Measurements from ENCODE around the gene SSX1. TPM values are rescaled to one million over a fixed set of nuclear protein-coding genes. Genes with fewer than 3 reads are reported as not detected.
"Not testable (repeated sequence)": the region's sequence is repeated elsewhere in the genome, so short reads cannot be mapped to it uniquely, and the experiment has no call there.

The SSX1 gene
- total RNA-seq, result not detected

- H3K4me3 ChIP-seq; H3K9me3 ChIP-seq; H3K27ac ChIP-seq; DNase-seq (ENCODE audit: low spot score); H3K27me3 ChIP-seq (replicated peaks; ENCODE audit: insufficient read depth); ATAC-seq (ENCODE audit: insufficient number of reproducible peaks, low FRiP score, low read depth); H3K36me3 ChIP-seq; H3K4me1 ChIP-seq (ENCODE audit: control insufficient read depth in 1 of 2, low read depth in 2 of 2): not testable (repeated sequence)
These were observed at the start of gene SSX1 for GRCh38 chrX:48255062-48255796. TSS of gene SSX1 (plus strand) at chrX:48255392. CDS start at chrX:48257242, 1,850 bp downstream.

- ATAC-seq (ENCODE audit: insufficient number of reproducible peaks, low FRiP score, low read depth); DNase-seq (ENCODE audit: low spot score); H3K4me1 ChIP-seq (ENCODE audit: control insufficient read depth in 1 of 2, low read depth in 2 of 2); H3K36me3 ChIP-seq; H3K27ac ChIP-seq; H3K9me3 ChIP-seq; H3K4me3 ChIP-seq; H3K27me3 ChIP-seq (replicated peaks; ENCODE audit: insufficient read depth): not testable (repeated sequence)
These were observed 40.9 kb upstream of the SSX1 start for GRCh38 chrX:48214341-48214740.

GRCh38 chrX:48224196-48224595 is 31.0 kb upstream of the SSX1 start:
- not testable (repeated sequence) for DNase-seq (ENCODE audit: low spot score); H3K27ac ChIP-seq; H3K4me1 ChIP-seq (ENCODE audit: control insufficient read depth in 1 of 2, low read depth in 2 of 2); H3K9me3 ChIP-seq; H3K4me3 ChIP-seq; H3K36me3 ChIP-seq; H3K27me3 ChIP-seq (replicated peaks; ENCODE audit: insufficient read depth); ATAC-seq (ENCODE audit: insufficient number of reproducible peaks, low FRiP score, low read depth)

GRCh38 chrX:48252945-48253344 is 2.2 kb upstream of the SSX1 start:
- not testable (repeated sequence) for DNase-seq (ENCODE audit: low spot score); H3K36me3 ChIP-seq; H3K4me1 ChIP-seq (ENCODE audit: control insufficient read depth in 1 of 2, low read depth in 2 of 2); H3K4me3 ChIP-seq; H3K27me3 ChIP-seq (replicated peaks; ENCODE audit: insufficient read depth); H3K27ac ChIP-seq; ATAC-seq (ENCODE audit: insufficient number of reproducible peaks, low FRiP score, low read depth); H3K9me3 ChIP-seq

- not testable (repeated sequence) for H3K9me3 ChIP-seq; ATAC-seq (ENCODE audit: insufficient number of reproducible peaks, low FRiP score, low read depth); DNase-seq (ENCODE audit: low spot score)
These were observed 19.2 kb downstream of the SSX1 start for GRCh38 chrX:48274365-48274764.

GRCh38 chrX:48278958-48279357 is 23.8 kb downstream of the SSX1 start:
- DNase-seq (ENCODE audit: low spot score), result no peak
- TF ChIP-seq CTCF (IDR thresholded peaks at IDR 0.05), result no peak
- ATAC-seq (ENCODE audit: insufficient number of reproducible peaks, low FRiP score, low read depth), result no peak
- no peak overlapping the region for H3K27ac ChIP-seq
- H3K9me3 ChIP-seq, result no peaks in the 10 kb centered on the region
- H3K36me3 ChIP-seq, result no peaks in the 10 kb centered on the region
- H3K27me3 ChIP-seq (replicated peaks; ENCODE audit: insufficient read depth), result no peaks in the 10 kb centered on the region
- H3K4me1 ChIP-seq (ENCODE audit: control insufficient read depth in 1 of 2, low read depth in 2 of 2), result no peaks in the 10 kb centered on the region
- no peak overlapping the region for H3K4me3 ChIP-seq

More at GRCh38 chrX:48274365-48274764, 19.2 kb downstream of the SSX1 start:
- not testable (repeated sequence) for H3K27ac ChIP-seq; H3K4me3 ChIP-seq; H3K36me3 ChIP-seq; H3K27me3 ChIP-seq (replicated peaks; ENCODE audit: insufficient read depth); H3K4me1 ChIP-seq (ENCODE audit: control insufficient read depth in 1 of 2, low read depth in 2 of 2)

GRCh38 chrX:48280729-48281128 is 25.5 kb downstream of the SSX1 start:
- ATAC-seq (ENCODE audit: insufficient number of reproducible peaks, low FRiP score, low read depth); DNase-seq (ENCODE audit: low spot score); H3K27ac ChIP-seq: not testable (repeated sequence)

GRCh38 chrX:48306175-48306574 is 51.0 kb downstream of the SSX1 start:
- Histone ChIP-seq H3K36me3 (no peaks in the 10 kb centered on the region), H3K9me3 (no peaks in the 10 kb centered on the region), H3K27ac (no peak overlapping the region), H3K4me1 (ENCODE audit: control insufficient read depth in 1 of 2, low read depth in 2 of 2) (no peaks in the 10 kb centered on the region), H3K27me3 (replicated peaks; ENCODE audit: insufficient read depth) (no peaks in the 10 kb centered on the region), H3K4me3 (no peak overlapping the region)
- ATAC-seq (ENCODE audit: insufficient number of reproducible peaks, low FRiP score, low read depth), result no peak
- DNase-seq (ENCODE audit: low spot score), result no peak
- no peak for TF ChIP-seq CTCF (IDR thresholded peaks at IDR 0.05)

More at GRCh38 chrX:48280729-48281128, 25.5 kb downstream of the SSX1 start:
- not testable (repeated sequence) for H3K27me3 ChIP-seq (replicated peaks; ENCODE audit: insufficient read depth); H3K9me3 ChIP-seq; H3K4me1 ChIP-seq (ENCODE audit: control insufficient read depth in 1 of 2, low read depth in 2 of 2); H3K36me3 ChIP-seq; H3K4me3 ChIP-seq

GRCh38 chrX:48313996-48314395 is 58.8 kb downstream of the SSX1 start:
- H3K4me1 ChIP-seq (ENCODE audit: control insufficient read depth in 1 of 2, low read depth in 2 of 2); H3K27me3 ChIP-seq (replicated peaks; ENCODE audit: insufficient read depth); H3K4me3 ChIP-seq; H3K9me3 ChIP-seq; DNase-seq (ENCODE audit: low spot score); ATAC-seq (ENCODE audit: insufficient number of reproducible peaks, low FRiP score, low read depth); H3K27ac ChIP-seq; H3K36me3 ChIP-seq: not testable (repeated sequence)

Data from thoracic aorta (tissue), 2 donors.